Activated CD8-positive, alpha-beta T cell treated with anti-CD3 and anti-CD28 coated beads, Interleukin-2, amount 10 ng/mL, durations not matched to agents 7 days and 5 days (primary cell): ENCODE results near the gene CYFIP2. TPM values are rescaled to one million over a fixed set of nuclear protein-coding genes. Genes with fewer than 3 reads are reported as not detected.
"Not testable (repeated sequence)": the region's sequence is repeated elsewhere in the genome, so short reads cannot be mapped to it uniquely, and the experiment has no call there.

ENCODE experiments used
- ATAC-seq: fragments of 150-1000 bp; cut with Tn5 transposase; one replicate; pipeline ENCODE4 v1.10.0; 2021; ENCODE audit warnings: moderate library complexity
- CTCF ChIA-PET: fragments of 350-600 bp; sonication (Branson Sonifier 250); formaldehyde crosslinking; loops from one replicate; lab custom pipeline; 2021; ENCODE audit warnings: antibody characterized with exemption; lab: Charles Lee
- POLR2A ChIA-PET: fragments of 350-600 bp; sonication (Branson Sonifier 250); formaldehyde crosslinking; loops from one replicate; lab custom pipeline; 2021; ENCODE audit warnings: antibody characterized with exemption; lab: Charles Lee
- DNase-seq: peaks from one replicate; pipeline ENCODE4 v3.0.0-alpha.2; 2020
- H3K27ac Mint-ChIP-seq: one replicate; pipeline ENCODE4 v1.8.0; 2021; ENCODE audit warnings: mild to moderate bottlenecking, mixed read lengths
- H3K27me3 Mint-ChIP-seq: one replicate; pipeline ENCODE4 v1.8.0; 2021; ENCODE audit warnings: low read depth, mixed read lengths
- H3K36me3 Mint-ChIP-seq: one replicate; pipeline ENCODE4 v1.8.0; 2021; ENCODE audit warnings: low read depth, mixed read lengths
- H3K4me1 Mint-ChIP-seq: one replicate; pipeline ENCODE4 v1.8.0; 2021; ENCODE audit warnings: low read depth, mixed read lengths
- H3K4me3 Mint-ChIP-seq: one replicate; pipeline ENCODE4 v1.8.0; 2021; ENCODE audit warnings: mild to moderate bottlenecking, mixed read lengths
- H3K9me3 Mint-ChIP-seq: one replicate; pipeline ENCODE4 v1.8.0; 2022; ENCODE audit warnings: mixed read lengths; ENCODE audit not compliant: insufficient read depth
- total RNA-seq, 2 experiments: library from RNA; stranded (reverse); gene quantifications; one replicate each; pipeline ENCODE4 v1.2.3, GENCODE V29; 2021

CYFIP2 gene
- total RNA-seq, 2 experiments from 2014 or later: 512 to 516 TPM

- Mint-ChIP-seq H3K27me3 (peaks cover 19% of the 10 kb centered on the region), H3K4me1 (no peaks in the 10 kb centered on the region), H3K36me3 (peaks cover 9% of the 10 kb centered on the region), H3K27ac (no peak overlapping the region), H3K4me3 (no peak overlapping the region), H3K9me3 (no peaks in the 10 kb centered on the region)
- ChIA-PET POLR2A (no interaction called here), CTCF (no interaction called here)
- ATAC-seq (no peak), DNase-seq (no peak)
These were observed 132.4 kb downstream of the CYFIP2 start for GRCh38 chr5:157398305-157398704.

- no peak for ATAC-seq
- POLR2A ChIA-PET: no interaction called here
- H3K36me3 Mint-ChIP-seq: peaks cover 2% of the 10 kb centered on the region
- no peaks in the 10 kb centered on the region for H3K4me1 Mint-ChIP-seq
- DNase-seq: no peak
- no peak overlapping the region for H3K27ac Mint-ChIP-seq
- no peaks in the 10 kb centered on the region for H3K9me3 Mint-ChIP-seq
- CTCF ChIA-PET: interaction anchor here (1.0 to 1.6 kb wide), 3 partner anchors 10 to 343 kb away, joined by 3 to 4 read pairs (median 3); partner anchors contain the start of gene LSM11
- H3K4me3 Mint-ChIP-seq: no peak overlapping the region
- H3K27me3 Mint-ChIP-seq: peaks cover 27% of the 10 kb centered on the region
These were observed 135.0 kb downstream of the CYFIP2 start for GRCh38 chr5:157400741-157401495.

GRCh38 chr5:157415838-157416237 is 149.9 kb downstream of the CYFIP2 start:
- H3K9me3 Mint-ChIP-seq: peaks cover 5% of the 10 kb centered on the region
- peaks cover 40% of the 10 kb centered on the region for H3K27me3 Mint-ChIP-seq
- no peak overlapping the region for H3K4me3 Mint-ChIP-seq
- peaks cover 2% of the 10 kb centered on the region for H3K36me3 Mint-ChIP-seq
- H3K27ac Mint-ChIP-seq: no peak overlapping the region
- DNase-seq (no peak), ATAC-seq (no peak)
- ChIA-PET POLR2A (no interaction called here), CTCF (interaction anchor here (1.2 kb wide), 1 partner anchor 17 kb away, joined by 3 read pairs; no protein-coding TSS in a partner anchor)
- H3K4me1 Mint-ChIP-seq: no peaks in the 10 kb centered on the region

- DNase-seq, H3K4me3 Mint-ChIP-seq, ATAC-seq, H3K36me3 Mint-ChIP-seq, CTCF ChIA-PET, H3K9me3 Mint-ChIP-seq, H3K27ac Mint-ChIP-seq, H3K4me1 Mint-ChIP-seq, POLR2A ChIA-PET: not testable (repeated sequence)
- peaks cover 28% of the 10 kb centered on the region for H3K27me3 Mint-ChIP-seq
These were observed 153.6 kb downstream of the CYFIP2 start for GRCh38 chr5:157419521-157419920.

GRCh38 chr5:157429920-157430319 is 164.0 kb downstream of the CYFIP2 start:
- DNase-seq, H3K4me1 Mint-ChIP-seq, POLR2A ChIA-PET, H3K27ac Mint-ChIP-seq, H3K36me3 Mint-ChIP-seq, H3K9me3 Mint-ChIP-seq, ATAC-seq, H3K4me3 Mint-ChIP-seq: not testable (repeated sequence)
- H3K27me3 Mint-ChIP-seq: peaks cover 42% of the 10 kb centered on the region
- CTCF ChIA-PET: interaction anchor here (1.6 kb wide), 1 partner anchor 313 kb away, joined by 12 read pairs; the partner anchor contains the start of gene LSM11

GRCh38 chr5:157431544-157432200 is 165.7 kb downstream of the CYFIP2 start:
- ATAC-seq (peak; percentile 91), DNase-seq (peak; percentile 58)
- H3K9me3 Mint-ChIP-seq: no peaks in the 10 kb centered on the region
- H3K4me1 Mint-ChIP-seq: peaks cover 3% of the 10 kb centered on the region
- no peak overlapping the region for H3K27ac Mint-ChIP-seq
- H3K4me3 Mint-ChIP-seq: no peak overlapping the region
- CTCF ChIA-PET: interaction anchor here (0.7 to 4.4 kb wide), 33 partner anchors 9 to 323 kb away, joined by 3 to 57 read pairs (median 5); partner anchors contain the start of gene LSM11
- H3K36me3 Mint-ChIP-seq: no peaks in the 10 kb centered on the region
- H3K27me3 Mint-ChIP-seq: peaks cover 42% of the 10 kb centered on the region
- POLR2A ChIA-PET: interaction anchor here (0.6 kb wide), 1 partner anchor 151 kb away, joined by 3 read pairs; no protein-coding TSS in a partner anchor

GRCh38 chr5:157434096-157434495 is 168.2 kb downstream of the CYFIP2 start:
- ChIA-PET POLR2A (no interaction called here), CTCF (interaction anchor here (0.8 to 4.4 kb wide), 7 partner anchors 10 to 320 kb away, joined by 3 to 57 read pairs (median 7); partner anchors contain the start of gene LSM11)
- H3K36me3 Mint-ChIP-seq: no peaks in the 10 kb centered on the region
- peaks cover 23% of the 10 kb centered on the region for H3K27me3 Mint-ChIP-seq
- no peaks in the 10 kb centered on the region for H3K9me3 Mint-ChIP-seq
- H3K4me1 Mint-ChIP-seq: peaks cover 3% of the 10 kb centered on the region
- DNase-seq (no peak), ATAC-seq (no peak)
- H3K27ac Mint-ChIP-seq: no peak overlapping the region
- no peak overlapping the region for H3K4me3 Mint-ChIP-seq

- CTCF ChIA-PET: interaction anchor here (1.3 to 1.5 kb wide), 3 partner anchors 29 to 300 kb away, joined by 5 to 6 read pairs (median 5); no protein-coding TSS in a partner anchor
- no peak overlapping the region for H3K4me3 Mint-ChIP-seq
- ATAC-seq (no peak), DNase-seq (no peak)
- H3K4me1 Mint-ChIP-seq: no peaks in the 10 kb centered on the region
- H3K36me3 Mint-ChIP-seq: no peaks in the 10 kb centered on the region
- POLR2A ChIA-PET: no interaction called here
- no peaks in the 10 kb centered on the region for H3K9me3 Mint-ChIP-seq
- no peak overlapping the region for H3K27ac Mint-ChIP-seq
- peaks cover 31% of the 10 kb centered on the region for H3K27me3 Mint-ChIP-seq
These were observed 177.2 kb downstream of the CYFIP2 start for GRCh38 chr5:157443041-157443549.

GRCh38 chr5:157444224-157444623 is 178.3 kb downstream of the CYFIP2 start:
- Mint-ChIP-seq H3K27ac (no peak overlapping the region), H3K4me1 (no peaks in the 10 kb centered on the region), H3K4me3 (no peak overlapping the region), H3K9me3 (no peaks in the 10 kb centered on the region), H3K36me3 (no peaks in the 10 kb centered on the region), H3K27me3 (peaks cover 31% of the 10 kb centered on the region)
- POLR2A ChIA-PET: interaction anchor here (0.6 kb wide), 1 partner anchor 21 kb away, joined by 3 read pairs; no protein-coding TSS in a partner anchor
- CTCF ChIA-PET: interaction anchor here (0.6 to 1.5 kb wide), 6 partner anchors 11 to 300 kb away, joined by 3 to 6 read pairs (median 4); partner anchors contain the start of gene LSM11
- no peak for DNase-seq
- ATAC-seq: no peak
